ENCODE data around the gene HNF4A. TPM values are rescaled to one million over a fixed set of nuclear protein-coding genes. Genes with fewer than 3 reads are reported as not detected.

Gene HNF4A
- total and polyA plus RNA-seq, 2 donors (not counting 3 experiments of a cell fraction or from before 2014, with no cell fraction given), result not detected

DNA sequence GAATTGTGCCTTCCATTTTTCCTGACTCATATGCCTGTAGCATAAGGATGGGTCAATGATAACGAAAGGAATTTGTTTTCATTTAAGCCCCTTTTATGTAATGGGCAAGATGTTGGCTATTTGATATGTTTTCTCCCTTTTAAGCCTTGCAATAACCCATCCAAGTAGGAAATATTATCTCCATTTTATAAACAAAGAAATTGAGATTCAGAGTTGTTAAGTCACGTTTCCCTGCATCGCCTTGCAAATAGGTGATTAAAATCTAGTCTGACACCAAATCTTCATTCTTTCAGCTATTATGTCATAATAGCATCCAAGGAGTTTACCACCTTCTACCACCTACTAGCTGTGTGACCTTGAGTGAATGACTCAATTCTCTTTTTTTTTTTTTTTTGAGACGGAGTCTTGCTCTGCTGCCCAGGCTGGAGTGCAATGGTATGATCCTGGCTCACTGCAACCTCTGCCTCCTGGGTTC is 7.0 kb downstream of the HNF4A start:
- H3K9ac ChIP-seq (replicated peaks; ENCODE audit: extremely low read depth, insufficient read depth, low read length), result no peak overlapping the region
- H3K36me3 ChIP-seq (ENCODE audit: control insufficient read depth in 2 of 2, extremely low read depth in 1 of 2, insufficient read depth in 2 of 2, low read length in 2 of 2), result no peaks in the 10 kb centered on the region
- ChIA-PET POLR2A (no interaction called here), CTCF (no interaction called here)
- no peaks in the 10 kb centered on the region for H3K9me1 ChIP-seq (replicated peaks; ENCODE audit: control insufficient read depth, extremely low read depth, insufficient read depth, low read length)
- H4K20me1 ChIP-seq (replicated peaks; ENCODE audit: control insufficient read depth, extremely low read depth, insufficient read depth, low read length), result no peaks in the 10 kb centered on the region
- TF ChIP-seq MYC (IDR thresholded peaks at IDR 0.05; ENCODE audit: low read depth, low read length), result no peak
- TF ChIP-seq CTCF (IDR thresholded peaks at IDR 0.05; ENCODE audit: extremely low read depth in 1 of 2, insufficient read depth in 1 of 2, low read depth in 1 of 2, low read length in 2 of 2), result no peak
- TF ChIP-seq MAX (IDR thresholded peaks at IDR 0.05; ENCODE audit: insufficient read depth, insufficient read length), result no peak
- TF ChIP-seq EZH2 (IDR thresholded peaks at IDR 0.05; ENCODE audit: borderline replicate concordance, low read depth, low read length, severe bottlenecking), result no peak
- TF ChIP-seq JUN (IDR thresholded peaks at IDR 0.05; ENCODE audit: borderline replicate concordance, insufficient read depth, insufficient read length, low read depth), result no peak
- no peak for TF ChIP-seq POLR2AphosphoS5 (IDR thresholded peaks at IDR 0.05; ENCODE audit: insufficient read depth, low read depth, low read length)
- no peak for TF ChIP-seq POLR2A (IDR thresholded peaks at IDR 0.05; ENCODE audit: low read depth, low read length)
- TF ChIP-seq GATA2 (IDR thresholded peaks at IDR 0.05; ENCODE audit: insufficient read depth, insufficient read length, low read depth, low read length), result no peak
- TF ChIP-seq FOS (IDR thresholded peaks at IDR 0.05; ENCODE audit: borderline replicate concordance, insufficient read depth, low read length), result no peak
- H3K4me1 ChIP-seq (ENCODE audit: control insufficient read depth, extremely low read depth, insufficient read depth, low read length), result no peaks in the 10 kb centered on the region
- H2AFZ ChIP-seq (ENCODE audit: low read depth, low read length), result no peak overlapping the region
- no peak overlapping the region for H3K27ac ChIP-seq (ENCODE audit: insufficient read depth, low read depth, low read length)
- no peaks in the 10 kb centered on the region for H3K27me3 ChIP-seq (ENCODE audit: control insufficient read depth in 2 of 2, insufficient read depth in 2 of 2, low read length in 2 of 2)
- H3K4me2 ChIP-seq (ENCODE audit: insufficient read depth, low read length), result no peak overlapping the region
- DNase-seq (ENCODE audit: low read depth, low spot score) (no peak), FAIRE-seq (no peak)
- no TSS peak for BruUV-seq (replicated peaks)
- intact Hi-C loops (cut with micrococcal nuclease), result no loop called here
- H3K79me2 ChIP-seq (ENCODE audit: control insufficient read depth, insufficient read depth, low read length), result no peaks in the 10 kb centered on the region
- dilution Hi-C loops (cut with MboI; ENCODE audit: extremely low pct_ligation_motif_present, low sequenced_read_pairs), result no loop called here
- no peaks in the 10 kb centered on the region for H3K9me3 ChIP-seq (replicated peaks; ENCODE audit: control insufficient read depth, insufficient read depth, low read length)
- no peak overlapping the region for H3K4me3 ChIP-seq (replicated peaks in 1 of 3; ENCODE audit: insufficient read depth in 1 of 3, low read depth in 1 of 3, low read length in 3 of 3)
